ENCODE results near the gene TRIM50. TPM values are rescaled to one million over a fixed set of nuclear protein-coding genes. Genes with fewer than 3 reads are reported as not detected.
"Not testable (repeated sequence)": the region's sequence is repeated elsewhere in the genome, so short reads cannot be mapped to it uniquely, and the experiment has no call there.

Gene TRIM50
- polyA plus RNA-seq, 1 donor from 2014 or later, result not detected

GRCh38 chr7:73304071-73304470 is 23.8 kb downstream of the TRIM50 start:
- no peak overlapping the region for H3K4me2 ChIP-seq (ENCODE audit: low read length)
- no peak overlapping the region for H2AFZ ChIP-seq (ENCODE audit: low read depth, low read length)
- H3K36me3 ChIP-seq (ENCODE audit: insufficient read depth, low read length), result no peaks in the 10 kb centered on the region
- no peaks in the 10 kb centered on the region for H3K9me2 ChIP-seq (ENCODE audit: insufficient read depth, low read length)
- no peaks in the 10 kb centered on the region for H3K79me2 ChIP-seq (replicated peaks; ENCODE audit: insufficient read depth, low read length)
- no peaks in the 10 kb centered on the region for H4K20me1 ChIP-seq (ENCODE audit: insufficient read depth)
- no peaks in the 10 kb centered on the region for H3K27me3 ChIP-seq (ENCODE audit: insufficient read depth, low read depth, low read length)
- no peaks in the 10 kb centered on the region for H3K9me3 ChIP-seq (ENCODE audit: low read length)
- no peak overlapping the region for H3K4me3 ChIP-seq (ENCODE audit: low read length)
- TF ChIP-seq MXI1 (conservative IDR thresholded peaks at IDR 0.05; ENCODE audit: poor library complexity, severe bottlenecking) (no peak), EP300 (conservative IDR thresholded peaks at IDR 0.05; ENCODE audit: poor library complexity, severe bottlenecking) (no peak), RAD21 (conservative IDR thresholded peaks at IDR 0.05) (no peak), CTCF (IDR thresholded peaks at IDR 0.05; ENCODE audit: poor library complexity, severe bottlenecking) (no peak), SMC3 (conservative IDR thresholded peaks at IDR 0.05; ENCODE audit: poor library complexity) (no peak), REST (IDR thresholded peaks at IDR 0.05; ENCODE audit: borderline replicate concordance) (no peak), TAF1 (IDR thresholded peaks at IDR 0.05; ENCODE audit: low read depth) (no peak), EZH2 (IDR thresholded peaks at IDR 0.05; ENCODE audit: borderline replicate concordance, insufficient read depth, low read length, poor library complexity, severe bottlenecking) (no peak), POLR2AphosphoS5 (IDR thresholded peaks at IDR 0.05) (no peak)
- H3K27ac ChIP-seq (ENCODE audit: low read length), result no peak overlapping the region
- no peaks in the 10 kb centered on the region for H3F3A ChIP-seq (ENCODE audit: insufficient read depth, low read length, poor library complexity, severe bottlenecking)
- no peak overlapping the region for H3K9ac ChIP-seq (ENCODE audit: low read length)

GRCh38 chr7:73303546-73303945 is 24.3 kb downstream of the TRIM50 start:
- Histone ChIP-seq H2AFZ (ENCODE audit: low read depth, low read length) (no peak overlapping the region), H3K9ac (ENCODE audit: low read length) (no peak overlapping the region), H3K4me2 (ENCODE audit: low read length) (no peak overlapping the region), H3K27ac (ENCODE audit: low read length) (no peak overlapping the region), H4K20me1 (ENCODE audit: insufficient read depth) (no peaks in the 10 kb centered on the region), H3K36me3 (ENCODE audit: insufficient read depth, low read length) (no peaks in the 10 kb centered on the region), H3K4me3 (ENCODE audit: low read length) (no peak overlapping the region), H3K79me2 (replicated peaks; ENCODE audit: insufficient read depth, low read length) (no peaks in the 10 kb centered on the region), H3F3A (ENCODE audit: insufficient read depth, low read length, poor library complexity, severe bottlenecking) (no peaks in the 10 kb centered on the region), H3K9me2 (ENCODE audit: insufficient read depth, low read length) (no peaks in the 10 kb centered on the region), H3K27me3 (ENCODE audit: insufficient read depth, low read depth, low read length) (no peaks in the 10 kb centered on the region), H3K9me3 (ENCODE audit: low read length) (no peaks in the 10 kb centered on the region)
- TF ChIP-seq TAF1 (IDR thresholded peaks at IDR 0.05; ENCODE audit: low read depth) (no peak), SMC3 (conservative IDR thresholded peaks at IDR 0.05; ENCODE audit: poor library complexity) (no peak), REST (IDR thresholded peaks at IDR 0.05; ENCODE audit: borderline replicate concordance) (no peak), EZH2 (IDR thresholded peaks at IDR 0.05; ENCODE audit: borderline replicate concordance, insufficient read depth, low read length, poor library complexity, severe bottlenecking) (no peak), MXI1 (conservative IDR thresholded peaks at IDR 0.05; ENCODE audit: poor library complexity, severe bottlenecking) (no peak), CTCF (IDR thresholded peaks at IDR 0.05; ENCODE audit: poor library complexity, severe bottlenecking) (no peak), POLR2AphosphoS5 (IDR thresholded peaks at IDR 0.05) (no peak), RAD21 (conservative IDR thresholded peaks at IDR 0.05) (no peak), EP300 (conservative IDR thresholded peaks at IDR 0.05; ENCODE audit: poor library complexity, severe bottlenecking) (no peak)

GRCh38 chr7:73302846-73303245 is 25.0 kb downstream of the TRIM50 start:
- H3K4me2 ChIP-seq (ENCODE audit: low read length); H3K9me3 ChIP-seq (ENCODE audit: low read length); H3K9ac ChIP-seq (ENCODE audit: low read length); H3K36me3 ChIP-seq (ENCODE audit: insufficient read depth, low read length); H2AFZ ChIP-seq (ENCODE audit: low read depth, low read length); H3K27ac ChIP-seq (ENCODE audit: low read length); H3K27me3 ChIP-seq (ENCODE audit: insufficient read depth, low read depth, low read length); H3F3A ChIP-seq (ENCODE audit: insufficient read depth, low read length, poor library complexity, severe bottlenecking); H3K79me2 ChIP-seq (replicated peaks; ENCODE audit: insufficient read depth, low read length); H3K4me3 ChIP-seq (ENCODE audit: low read length); H4K20me1 ChIP-seq (ENCODE audit: insufficient read depth); H3K9me2 ChIP-seq (ENCODE audit: insufficient read depth, low read length): not testable (repeated sequence)
